ENCODE data around the gene SEC14L5.

Gene SEC14L5

DNA sequence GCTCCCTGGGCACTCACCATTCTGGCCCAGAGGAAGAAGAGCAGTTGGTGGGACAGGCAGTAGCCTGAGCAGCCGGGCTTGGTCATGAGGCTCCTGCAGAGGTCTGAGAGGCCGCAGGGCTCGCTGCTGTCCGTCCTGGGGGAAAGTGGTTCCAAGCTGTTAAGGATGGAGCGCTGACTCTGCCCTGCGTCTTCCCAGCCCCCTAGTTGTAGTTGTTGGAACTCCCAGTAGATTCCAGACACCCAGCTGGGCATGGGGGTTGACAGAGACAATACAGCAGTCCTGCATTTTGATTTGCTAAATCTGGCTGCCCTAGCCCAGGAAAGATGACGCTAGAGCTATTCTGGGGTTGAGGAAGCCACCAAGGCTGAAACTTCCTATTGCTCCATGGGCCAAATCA is 100.3 kb downstream of the SEC14L5 start:
- intact Hi-C loops (cut with DNase I), result no loop called here
- peak in 2 of 10 donors; percentile 49 to 66 for DNase-seq

DNA sequence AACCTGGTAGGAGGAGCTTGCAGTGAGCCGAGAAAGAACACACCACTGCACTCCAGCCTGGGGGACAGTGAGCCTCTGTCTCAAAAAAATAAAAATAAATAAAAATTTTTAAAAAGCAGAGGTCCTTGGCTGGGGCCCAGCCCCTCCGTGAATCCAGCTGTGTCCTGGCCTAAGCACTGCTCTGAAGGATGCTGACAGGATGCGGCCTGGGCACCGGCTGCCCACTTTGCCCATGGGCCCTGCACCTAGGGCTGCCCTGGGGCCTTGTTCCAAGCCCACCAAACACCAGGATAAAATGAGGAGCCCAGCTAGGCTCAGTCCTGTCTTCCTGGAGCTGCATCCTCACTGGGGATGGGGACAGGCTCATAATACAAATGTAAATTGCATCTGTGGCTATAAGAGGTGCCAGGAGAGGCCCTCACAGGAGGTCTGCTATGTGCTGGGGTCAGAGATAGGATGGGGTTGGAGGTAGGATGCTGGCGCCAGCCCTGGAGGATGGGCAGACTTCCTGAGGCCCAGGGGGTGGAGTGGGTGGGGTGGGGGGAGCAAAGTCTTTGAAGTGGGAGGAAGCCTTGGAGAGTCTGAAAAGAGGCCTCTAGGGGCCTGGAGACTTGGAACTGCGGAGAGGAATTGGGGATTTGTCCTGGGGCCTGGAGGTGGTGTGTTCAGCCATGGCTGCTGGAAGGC is 101.4 kb downstream of the SEC14L5 start:
- intact Hi-C loops (cut with DNase I), result no loop called here
- DNase-seq, result peak in 3 of 10 donors; percentile 28 to 63 (median 54)

DNA sequence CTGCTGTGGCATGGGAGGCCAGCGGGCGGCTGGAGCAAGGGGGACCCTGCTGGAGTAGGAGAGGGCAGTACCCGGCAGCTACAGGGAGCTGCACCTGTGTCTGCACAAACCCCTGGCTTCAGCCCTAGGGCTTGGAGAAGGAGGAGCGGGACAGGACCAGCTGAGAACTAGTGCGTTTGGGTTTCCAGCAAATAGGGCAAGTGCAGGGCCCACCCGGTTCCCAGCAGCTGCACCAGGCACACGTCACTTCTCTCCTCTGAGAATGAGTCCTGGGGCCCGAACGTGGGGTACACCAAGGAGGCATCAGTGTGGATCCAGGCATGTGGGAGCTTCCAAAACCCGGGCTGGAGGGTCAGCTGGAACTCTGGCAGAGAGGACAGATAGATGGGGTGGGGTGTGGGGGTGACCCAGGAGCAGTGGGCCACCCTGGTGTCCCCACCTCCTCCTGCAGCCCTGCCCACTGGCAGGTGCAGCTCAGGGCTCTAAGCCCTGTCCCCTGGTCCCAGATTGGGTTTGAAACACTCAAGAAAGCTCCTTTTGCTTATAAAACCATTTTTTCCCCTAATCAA is 102.0 kb downstream of the SEC14L5 start:
- DNase-seq, result peak in 3 of 10 donors; percentile 35 to 72 (median 47)
- intact Hi-C loops (cut with DNase I), result no loop called here

DNA sequence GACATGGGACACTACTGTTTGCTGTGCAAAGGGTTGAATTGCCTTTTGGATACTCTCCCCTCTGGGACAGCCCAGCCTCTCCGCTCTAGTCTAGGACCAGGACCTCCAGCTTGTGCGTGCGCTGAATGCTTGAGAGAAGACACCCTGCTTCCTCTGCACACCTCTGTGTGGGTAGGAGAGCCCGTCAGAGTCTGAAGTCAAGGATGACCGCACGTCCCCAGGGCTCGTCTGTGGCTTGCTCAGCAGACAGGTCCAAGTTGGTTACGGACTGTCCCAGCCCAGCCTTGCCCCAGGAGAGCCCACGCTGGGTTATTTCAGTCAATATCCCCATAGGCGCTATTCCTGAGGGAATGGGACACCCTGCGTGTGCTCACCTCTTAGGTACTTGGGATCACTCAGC is 103.9 kb downstream of the SEC14L5 start:
- peak in 2 of 10 donors; percentile 29 to 54 for DNase-seq
- intact Hi-C loops (cut with DNase I), result no loop called here

DNA sequence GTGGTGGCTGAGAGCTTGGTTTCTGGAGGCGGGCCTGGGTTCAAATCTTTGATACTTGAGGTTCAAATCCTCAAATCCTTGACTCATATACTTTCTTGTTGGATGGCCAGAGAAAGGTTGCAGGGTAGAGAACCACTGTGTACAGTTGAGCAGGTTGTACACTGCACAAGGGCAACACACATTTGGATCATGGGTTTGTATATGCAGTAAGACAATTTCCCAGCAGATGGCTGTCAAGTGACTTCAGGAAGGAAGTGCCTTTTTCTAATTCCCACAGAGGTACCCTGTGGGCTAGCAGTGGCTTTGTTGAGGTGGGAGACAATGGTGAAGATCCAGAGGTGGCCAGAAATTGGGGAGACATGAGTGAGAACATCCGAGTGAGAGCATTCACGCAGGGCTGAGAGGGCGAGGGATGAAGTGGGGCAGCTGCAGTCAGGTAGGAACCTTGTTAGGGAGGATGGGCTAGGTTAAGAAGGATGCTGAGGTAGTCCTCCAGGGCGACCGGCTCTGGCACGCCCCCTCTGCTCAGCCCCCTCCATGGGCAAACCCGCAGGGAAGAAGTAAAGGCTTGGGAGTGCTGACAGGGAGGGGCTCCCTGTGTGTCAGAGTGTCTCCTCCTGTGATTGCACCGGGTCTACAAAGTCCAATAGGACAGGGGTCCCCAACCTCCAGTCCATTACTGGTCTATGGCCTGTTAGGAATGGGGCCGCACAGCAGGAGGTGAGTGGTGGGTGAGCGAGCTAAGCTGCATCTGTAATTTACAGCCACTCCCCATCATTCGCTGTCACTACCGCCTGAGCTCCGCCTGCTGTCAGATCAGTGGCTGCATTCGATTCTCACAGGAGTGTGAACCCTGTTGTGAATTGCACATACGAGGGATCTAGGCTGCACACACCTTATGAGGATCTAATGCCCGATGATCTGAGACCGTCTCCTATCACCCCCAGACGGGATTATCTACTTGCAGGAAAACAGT is 104.9 kb downstream of the SEC14L5 start:
- DNase-seq, result peak in 2 of 10 donors; percentile 40 to 62
- intact Hi-C loops (cut with DNase I), result no loop called here

DNA sequence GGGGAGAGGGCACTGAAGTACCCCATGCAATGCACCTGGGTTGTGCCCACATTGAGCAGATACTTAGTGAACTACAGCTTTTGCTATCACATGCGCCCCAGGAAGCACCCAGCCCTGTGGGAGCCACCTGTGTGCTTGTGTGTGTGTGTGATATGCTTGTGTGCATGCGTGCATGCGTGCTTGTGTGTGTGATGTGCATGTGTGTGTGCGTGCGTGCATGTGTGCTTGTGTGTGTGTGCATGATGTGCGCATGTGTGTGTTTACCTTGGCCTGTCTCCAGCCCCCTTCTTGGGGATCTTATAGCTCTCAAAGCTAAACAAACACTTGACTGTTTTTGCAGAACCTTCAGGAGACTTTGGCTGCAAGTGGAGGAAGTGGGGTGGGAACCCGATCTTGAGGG is 106.8 kb downstream of the SEC14L5 start:
- DNase-seq, result peak in 3 of 10 donors; percentile 7 to 53 (median 14)

DNA sequence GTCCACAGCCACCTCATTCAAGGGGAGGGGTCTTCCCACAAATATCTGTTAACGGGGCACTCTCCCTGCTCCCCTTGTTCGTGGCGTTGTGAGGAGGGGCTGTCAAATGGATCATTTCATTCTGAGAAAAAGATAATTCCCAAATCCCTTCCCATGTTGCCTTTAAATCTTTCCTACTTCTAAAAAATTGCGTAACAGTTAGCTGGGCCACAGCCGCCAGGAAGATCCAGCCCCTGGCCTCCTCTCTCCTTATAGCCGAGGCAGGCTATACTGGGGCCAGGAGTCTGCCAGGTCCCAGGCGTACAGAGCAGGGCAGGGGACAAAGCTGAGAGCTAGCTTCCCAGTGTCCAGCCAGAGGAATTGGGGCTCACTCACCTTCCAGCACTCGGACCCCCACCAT is 107.2 kb downstream of the SEC14L5 start:
- intact Hi-C loops (cut with DNase I), result no loop called here
- DNase-seq, result peak in 3 of 10 donors; percentile 48 to 58 (median 50)

More for the DNA sequence above, 106.8 kb downstream of the SEC14L5 start:
- intact Hi-C loops (cut with DNase I), result no loop called here

DNA sequence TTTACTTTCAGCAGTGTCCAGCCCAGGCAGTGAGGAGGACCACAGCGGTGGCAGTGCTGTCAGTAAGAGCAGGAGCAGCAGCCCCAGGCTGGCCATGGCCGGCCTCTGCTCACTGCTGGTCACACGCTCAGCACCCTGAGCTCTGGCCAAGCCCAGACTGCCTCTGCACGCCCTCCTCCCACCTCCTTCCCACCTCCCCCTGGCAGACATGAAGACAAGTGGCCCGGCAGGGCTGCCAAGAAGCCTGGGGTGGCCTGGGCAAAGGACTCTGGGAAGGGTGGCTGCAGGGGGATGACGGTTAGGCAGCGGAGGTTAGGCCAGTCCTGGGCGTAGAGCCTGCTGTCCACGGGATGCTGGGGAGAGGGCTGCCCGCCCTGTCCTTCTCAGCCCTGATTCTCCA is 107.7 kb downstream of the SEC14L5 start, which contains the start of gene C16orf89:
C16orf89 (minus strand) TSS at position 144 of the 400 bp plus-strand sequence; CDS start at position 96, 48 bp downstream.
- peak in 9 of 10 donors; percentile 13 to 87 (median 55) for DNase-seq
- intact Hi-C loops (cut with DNase I), result no loop called here

DNA sequence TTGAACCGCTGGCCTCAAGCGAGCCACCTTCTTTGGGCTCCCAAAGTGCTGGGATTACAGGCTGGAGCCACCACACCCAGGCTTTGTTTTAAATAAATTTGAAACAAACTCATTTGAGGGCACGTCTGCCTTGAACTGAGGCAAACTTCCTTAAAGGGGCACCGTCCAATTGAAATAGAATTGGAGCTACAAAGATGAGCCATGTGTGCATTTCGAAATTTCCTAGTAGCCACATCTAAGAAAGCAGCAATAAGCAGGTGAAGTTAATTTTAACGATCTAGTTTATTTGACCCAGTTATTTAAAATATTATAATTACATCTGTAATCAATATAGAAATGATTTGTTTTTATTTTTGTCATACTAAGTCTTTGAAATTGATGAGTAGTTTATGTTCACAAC is 108.4 kb downstream of the SEC14L5 start:
- DNase-seq, result peak in 2 of 10 donors; percentile 8 to 17
- intact Hi-C loops (cut with DNase I), result no loop called here

All from posterior cingulate gyrus (tissue), 11 donors.